WTC11 (cell line): ENCODE measurements around the gene LGR4.

Experiments used
- ATF2 ChIP-seq: sonication (generic); formaldehyde crosslinking; IDR thresholded peaks from 2 replicates; pipeline ENCODE4 v1.8.1; 2022; ENCODE audit warnings: low read depth, missing genetic modification reagents, borderline replicate concordance
- GABPB1 ChIP-seq: sonication (generic); formaldehyde crosslinking; IDR thresholded peaks from 2 replicates; pipeline ENCODE4 v1.8.1; 2023; ENCODE audit warnings: mild to moderate bottlenecking, missing genetic modification reagents
- SP1 ChIP-seq: sonication (generic); formaldehyde crosslinking; conservative IDR thresholded peaks from 2 replicates; pipeline ENCODE4 v1.8.1; 2022; ENCODE audit warnings: missing genetic modification reagents
- TF ChIP-seq, protein P1 (sequence below): sonication (generic); formaldehyde crosslinking; IDR thresholded peaks from 2 replicates; pipeline ENCODE4 v1.8.0; 2023; ENCODE audit warnings: mild to moderate bottlenecking, missing genetic modification reagents
- TF ChIP-seq, protein P2 (sequence below): sonication (generic); formaldehyde crosslinking; IDR thresholded peaks from 2 replicates; pipeline ENCODE4 v1.8.0; 2022; ENCODE audit warnings: missing genetic modification reagents

- TF ChIP-seq GABPB1 (CRISPR knock-in tag) (no peak), SP1 (CRISPR knock-in tag) (no peak), ATF2 (CRISPR knock-in tag) (no peak)
- TF ChIP-seq, protein P1, sequence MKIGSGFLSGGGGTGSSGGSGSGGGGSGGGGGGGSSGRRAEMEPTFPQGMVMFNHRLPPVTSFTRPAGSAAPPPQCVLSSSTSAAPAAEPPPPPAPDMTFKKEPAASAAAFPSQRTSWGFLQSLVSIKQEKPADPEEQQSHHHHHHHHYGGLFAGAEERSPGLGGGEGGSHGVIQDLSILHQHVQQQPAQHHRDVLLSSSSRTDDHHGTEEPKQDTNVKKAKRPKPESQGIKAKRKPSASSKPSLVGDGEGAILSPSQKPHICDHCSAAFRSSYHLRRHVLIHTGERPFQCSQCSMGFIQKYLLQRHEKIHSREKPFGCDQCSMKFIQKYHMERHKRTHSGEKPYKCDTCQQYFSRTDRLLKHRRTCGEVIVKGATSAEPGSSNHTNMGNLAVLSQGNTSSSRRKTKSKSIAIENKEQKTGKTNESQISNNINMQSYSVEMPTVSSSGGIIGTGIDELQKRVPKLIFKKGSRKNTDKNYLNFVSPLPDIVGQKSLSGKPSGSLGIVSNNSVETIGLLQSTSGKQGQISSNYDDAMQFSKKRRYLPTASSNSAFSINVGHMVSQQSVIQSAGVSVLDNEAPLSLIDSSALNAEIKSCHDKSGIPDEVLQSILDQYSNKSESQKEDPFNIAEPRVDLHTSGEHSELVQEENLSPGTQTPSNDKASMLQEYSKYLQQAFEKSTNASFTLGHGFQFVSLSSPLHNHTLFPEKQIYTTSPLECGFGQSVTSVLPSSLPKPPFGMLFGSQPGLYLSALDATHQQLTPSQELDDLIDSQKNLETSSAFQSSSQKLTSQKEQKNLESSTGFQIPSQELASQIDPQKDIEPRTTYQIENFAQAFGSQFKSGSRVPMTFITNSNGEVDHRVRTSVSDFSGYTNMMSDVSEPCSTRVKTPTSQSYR (CRISPR knock-in tag), result no peak
- TF ChIP-seq, protein P2, sequence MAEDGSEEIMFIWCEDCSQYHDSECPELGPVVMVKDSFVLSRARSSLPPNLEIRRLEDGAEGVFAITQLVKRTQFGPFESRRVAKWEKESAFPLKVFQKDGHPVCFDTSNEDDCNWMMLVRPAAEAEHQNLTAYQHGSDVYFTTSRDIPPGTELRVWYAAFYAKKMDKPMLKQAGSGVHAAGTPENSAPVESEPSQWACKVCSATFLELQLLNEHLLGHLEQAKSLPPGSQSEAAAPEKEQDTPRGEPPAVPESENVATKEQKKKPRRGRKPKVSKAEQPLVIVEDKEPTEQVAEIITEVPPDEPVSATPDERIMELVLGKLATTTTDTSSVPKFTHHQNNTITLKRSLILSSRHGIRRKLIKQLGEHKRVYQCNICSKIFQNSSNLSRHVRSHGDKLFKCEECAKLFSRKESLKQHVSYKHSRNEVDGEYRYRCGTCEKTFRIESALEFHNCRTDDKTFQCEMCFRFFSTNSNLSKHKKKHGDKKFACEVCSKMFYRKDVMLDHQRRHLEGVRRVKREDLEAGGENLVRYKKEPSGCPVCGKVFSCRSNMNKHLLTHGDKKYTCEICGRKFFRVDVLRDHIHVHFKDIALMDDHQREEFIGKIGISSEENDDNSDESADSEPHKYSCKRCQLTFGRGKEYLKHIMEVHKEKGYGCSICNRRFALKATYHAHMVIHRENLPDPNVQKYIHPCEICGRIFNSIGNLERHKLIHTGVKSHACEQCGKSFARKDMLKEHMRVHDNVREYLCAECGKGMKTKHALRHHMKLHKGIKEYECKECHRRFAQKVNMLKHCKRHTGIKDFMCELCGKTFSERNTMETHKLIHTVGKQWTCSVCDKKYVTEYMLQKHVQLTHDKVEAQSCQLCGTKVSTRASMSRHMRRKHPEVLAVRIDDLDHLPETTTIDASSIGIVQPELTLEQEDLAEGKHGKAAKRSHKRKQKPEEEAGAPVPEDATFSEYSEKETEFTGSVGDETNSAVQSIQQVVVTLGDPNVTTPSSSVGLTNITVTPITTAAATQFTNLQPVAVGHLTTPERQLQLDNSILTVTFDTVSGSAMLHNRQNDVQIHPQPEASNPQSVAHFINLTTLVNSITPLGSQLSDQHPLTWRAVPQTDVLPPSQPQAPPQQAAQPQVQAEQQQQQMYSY (CRISPR knock-in tag), result no peak
These were observed 25.3 kb upstream of the LGR4 start for GRCh38 chr11:27497911-27498310.
